ENCODE measurements around the gene TMEM151A.

Gene TMEM151A

GRCh38 chr11:66338276-66339161 lies 46.8 kb downstream of the TMEM151A start:
- no peak for DNase-seq

GRCh38 chr11:66339162-66339675 lies 47.5 kb downstream of the TMEM151A start:
- peak; percentile 68 for DNase-seq

- DNase-seq = no peak
These were observed 48.2 kb downstream of the TMEM151A start for GRCh38 chr11:66339686-66340483.

- no peak for DNase-seq
These were observed 49.2 kb downstream of the TMEM151A start for GRCh38 chr11:66340596-66341501.

GRCh38 chr11:66341502-66342126 lies 49.9 kb downstream of the TMEM151A start:
- no peak for DNase-seq

GRCh38 chr11:66343176-66343575 lies 51.5 kb downstream of the TMEM151A start:
- DNase-seq = no peak

- peak; percentile 95 for DNase-seq
These were observed 53.0 kb downstream of the TMEM151A start, which contains the start of gene BRMS1 for GRCh38 chr11:66344550-66345315. TSS of gene BRMS1 (minus strand) at chr11:66345104. CDS start at chr11:66342234, 2,870 bp downstream.

GRCh38 chr11:66345316-66345649 lies 53.6 kb downstream of the TMEM151A start:
- DNase-seq = no peak
